A549 (cell line): Measurements from ENCODE around the gene PIGC.

Experiments used
- BCL3 ChIP-seq: fragments of >200 bp; sonication (Bioruptor Twin); formaldehyde crosslinking; IDR thresholded peaks from 3 replicates; pipeline ENCODE4 v1.6.1; 2016
- CTCF ChIP-seq: fragments of >200 bp; sonication (Bioruptor Twin); formaldehyde crosslinking; IDR thresholded peaks from 3 replicates; pipeline ENCODE4 v1.5.1; 2016
- ESRRA ChIP-seq: fragments of 150-350 bp; IDR thresholded peaks from 2 replicates; pipeline ENCODE4 v1.6.1; 2014; ENCODE audit warnings: mild to moderate bottlenecking, low read length, borderline replicate concordance
- GATA3 ChIP-seq: IDR thresholded peaks from 2 replicates; pipeline ENCODE4 v1.6.1; 2012; ENCODE audit warnings: borderline replicate concordance
- NR3C1 ChIP-seq: fragments of >200 bp; sonication (Bioruptor Twin); formaldehyde crosslinking; IDR thresholded peaks from 3 replicates; pipeline ENCODE4 v1.6.1; 2017
- POLR2A ChIP-seq: IDR thresholded peaks from 2 replicates; pipeline ENCODE4 v1.6.1; 2012; ENCODE audit warnings: mild to moderate bottlenecking, low read length
- RNF2 ChIP-seq: fragments of 200-600 bp; sonication (generic); IDR thresholded peaks from 2 replicates; pipeline ENCODE4 v1.6.1; 2016; ENCODE audit warnings: low read depth, mild to moderate bottlenecking, antibody characterized with exemption, moderate library complexity, borderline replicate concordance

- TF ChIP-seq POLR2A (no peak), CTCF (no peak), ESRRA (no peak), BCL3 (no peak), GATA3 (no peak), RNF2 (no peak), NR3C1 (no peak)
Observed at GRCh38 chr1:172492421-172492820, 48.6 kb upstream of the PIGC start.
